Measurements from ENCODE around the gene FAM110A.

GRCh38 chr20:823574-823902 lies 10.0 kb upstream of the FAM110A start:
- TF ChIP-seq TAF1 (IDR thresholded peaks at IDR 0.05; ENCODE audit: low read depth, low read length) (no peak), CTCF (IDR thresholded peaks at IDR 0.05; ENCODE audit: control extremely low read depth in 1 of 3, insufficient read depth in 1 of 3, low read depth in 1 of 3, low read length in 3 of 3) (no peak), MAX (IDR thresholded peaks at IDR 0.05) (no peak), EP300 (IDR thresholded peaks at IDR 0.05; ENCODE audit: borderline replicate concordance in 1 of 2, low read depth in 2 of 2, low read length in 2 of 2) (no peak), POLR2AphosphoS5 (IDR thresholded peaks at IDR 0.05; ENCODE audit: low read depth, low read length) (no peak), KDM1A (IDR thresholded peaks at IDR 0.05; ENCODE audit: borderline replicate concordance, low read length) (no peak), EZH2 (IDR thresholded peaks at IDR 0.05; ENCODE audit: low read depth, low read length, severe bottlenecking) (no peak), POLR2A (IDR thresholded peaks at IDR 0.05; ENCODE audit: control extremely low read depth in 1 of 2, low read depth in 2 of 2, low read length in 2 of 2) (no peak), CHD7 (IDR thresholded peaks at IDR 0.05; ENCODE audit: insufficient replicate concordance, low read length) (no peak), SUZ12 (IDR thresholded peaks at IDR 0.05; ENCODE audit: low read length) (no peak), RFX5 (IDR thresholded peaks at IDR 0.05; ENCODE audit: borderline replicate concordance, low read depth, low read length) (no peak)
- TF ChIP-seq, protein P1, sequence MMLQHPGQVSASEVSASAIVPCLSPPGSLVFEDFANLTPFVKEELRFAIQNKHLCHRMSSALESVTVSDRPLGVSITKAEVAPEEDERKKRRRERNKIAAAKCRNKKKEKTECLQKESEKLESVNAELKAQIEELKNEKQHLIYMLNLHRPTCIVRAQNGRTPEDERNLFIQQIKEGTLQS (IDR thresholded peaks at IDR 0.05; ENCODE audit: insufficient read depth, low read depth, low read length), result no peak
